ENCODE data around the gene TMBIM1.

- no peak for TF ChIP-seq POLR2A (IDR thresholded peaks at IDR 0.05; ENCODE audit: low read depth, low read length)
- TF ChIP-seq CTCF (IDR thresholded peaks at IDR 0.05; ENCODE audit: extremely low read depth in 1 of 2, insufficient read depth in 1 of 2, low read depth in 1 of 2, low read length in 2 of 2), result no peak
- TF ChIP-seq EZH2 (IDR thresholded peaks at IDR 0.05; ENCODE audit: borderline replicate concordance, low read depth, low read length, severe bottlenecking), result no peak
- TF ChIP-seq POLR2AphosphoS5 (IDR thresholded peaks at IDR 0.05; ENCODE audit: insufficient read depth, low read depth, low read length), result no peak
- TF ChIP-seq FOS (IDR thresholded peaks at IDR 0.05; ENCODE audit: borderline replicate concordance, insufficient read depth, low read length), result no peak
- TF ChIP-seq, protein P1, sequence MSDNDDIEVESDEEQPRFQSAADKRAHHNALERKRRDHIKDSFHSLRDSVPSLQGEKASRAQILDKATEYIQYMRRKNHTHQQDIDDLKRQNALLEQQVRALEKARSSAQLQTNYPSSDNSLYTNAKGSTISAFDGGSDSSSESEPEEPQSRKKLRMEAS (IDR thresholded peaks at IDR 0.05; ENCODE audit: insufficient read depth, insufficient read length), result no peak
- TF ChIP-seq MYC (IDR thresholded peaks at IDR 0.05; ENCODE audit: low read depth, low read length), result no peak
Observed at GRCh38 chr2:218233543-218233942, 58.8 kb downstream of the TMBIM1 start.
